Loucy (cell line): ENCODE results near the gene SDK2.

Experiments
- CTCF ChIP-seq: fragments of 200-600 bp; sonication (generic); conservative IDR thresholded peaks from 2 replicates; pipeline ENCODE4 v1.5.1; 2014; ENCODE audit warnings: mild to moderate bottlenecking, antibody characterized with exemption, low read length
- EZH2phosphoT487 ChIP-seq: fragments of 200-600 bp; IDR thresholded peaks from 2 replicates; pipeline ENCODE4 v1.6.1; 2018; ENCODE audit warnings: antibody characterized with exemption, mild to moderate bottlenecking, moderate library complexity, borderline replicate concordance

GRCh38 chr17:73586921-73587602, 57.2 kb downstream of the SDK2 start:
- no peak for TF ChIP-seq CTCF
- TF ChIP-seq EZH2phosphoT487 = no peak
